ENCODE data around the gene MUC5AC.
"Not testable (repeated sequence)": the region's sequence is repeated elsewhere in the genome, so short reads cannot be mapped to it uniquely, and the experiment has no call there.

The MUC5AC gene

DNA sequence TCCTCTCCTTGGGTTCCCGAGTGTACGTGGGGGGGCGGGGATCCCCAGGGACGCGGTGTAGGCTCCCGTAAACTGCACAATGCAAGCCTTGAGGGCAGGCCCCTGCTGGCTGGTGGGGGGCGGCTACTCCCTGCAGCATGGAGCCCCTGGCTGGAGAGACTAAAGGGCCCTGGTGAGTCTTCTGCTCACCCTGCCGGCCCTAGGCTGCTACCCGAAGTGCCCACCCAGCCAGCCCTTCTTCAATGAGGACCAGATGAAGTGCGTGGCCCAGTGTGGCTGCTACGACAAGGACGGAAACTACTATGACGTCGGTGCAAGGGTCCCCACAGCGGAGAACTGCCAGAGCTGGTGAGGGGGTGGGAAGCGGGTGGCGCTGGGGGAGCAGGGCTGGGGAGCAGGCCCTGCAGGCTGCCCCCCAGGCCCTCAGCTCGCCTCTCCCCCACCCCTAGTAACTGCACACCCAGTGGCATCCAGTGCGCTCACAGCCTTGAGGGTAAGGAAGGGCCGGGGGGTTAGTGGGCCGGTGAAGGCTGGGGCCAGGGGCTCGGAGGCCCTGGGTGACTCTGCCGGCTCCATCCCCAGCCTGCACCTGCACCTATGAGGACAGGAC is 81.9 kb downstream of the MUC5AC start:
- DNase-seq, result no peak

DNA sequence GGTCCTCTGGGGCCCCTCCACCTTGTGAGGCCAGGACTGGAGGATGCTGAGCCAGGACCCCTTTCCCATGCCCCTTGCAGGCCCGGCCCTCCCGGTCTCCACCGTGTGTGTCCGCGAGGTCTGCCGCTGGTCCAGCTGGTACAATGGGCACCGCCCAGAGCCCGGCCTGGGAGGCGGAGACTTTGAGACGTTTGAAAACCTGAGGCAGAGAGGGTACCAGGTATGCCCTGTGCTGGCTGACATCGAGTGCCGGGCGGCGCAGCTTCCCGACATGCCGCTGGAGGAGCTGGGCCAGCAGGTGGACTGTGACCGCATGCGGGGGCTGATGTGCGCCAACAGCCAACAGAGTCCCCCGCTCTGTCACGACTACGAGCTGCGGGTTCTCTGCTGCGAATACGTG is 83.0 kb downstream of the MUC5AC start:
- DNase-seq, result no peak

DNA sequence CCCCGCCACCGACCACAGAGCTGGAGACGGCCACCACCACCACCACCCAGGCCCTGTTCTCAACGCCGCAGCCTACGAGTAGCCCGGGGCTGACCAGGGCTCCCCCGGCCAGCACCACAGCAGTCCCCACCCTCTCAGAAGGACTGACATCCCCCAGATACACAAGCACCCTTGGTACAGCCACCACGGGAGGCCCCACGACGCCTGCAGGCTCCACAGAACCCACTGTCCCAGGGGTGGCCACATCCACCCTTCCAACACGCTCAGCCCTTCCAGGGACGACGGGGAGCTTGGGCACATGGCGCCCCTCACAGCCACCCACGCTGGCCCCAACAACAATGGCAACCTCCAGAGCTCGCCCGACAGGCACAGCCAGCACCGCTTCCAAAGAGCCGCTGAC is 84.0 kb downstream of the MUC5AC start:
- DNase-seq, result no peak

DNA sequence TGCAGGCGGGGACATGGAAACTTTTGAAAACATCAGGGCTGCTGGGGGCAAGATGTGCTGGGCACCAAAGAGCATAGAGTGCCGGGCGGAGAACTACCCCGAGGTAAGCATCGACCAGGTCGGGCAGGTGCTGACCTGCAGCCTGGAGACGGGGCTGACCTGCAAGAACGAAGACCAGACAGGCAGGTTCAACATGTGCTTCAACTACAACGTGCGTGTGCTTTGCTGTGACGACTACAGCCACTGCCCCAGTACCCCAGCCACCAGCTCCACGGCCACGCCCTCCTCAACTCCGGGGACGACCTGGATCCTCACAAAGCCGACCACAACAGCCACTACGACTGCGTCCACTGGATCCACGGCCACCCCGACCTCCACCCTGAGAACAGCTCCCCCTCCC is 84.5 kb downstream of the MUC5AC start:
- DNase-seq, result no peak

DNA sequence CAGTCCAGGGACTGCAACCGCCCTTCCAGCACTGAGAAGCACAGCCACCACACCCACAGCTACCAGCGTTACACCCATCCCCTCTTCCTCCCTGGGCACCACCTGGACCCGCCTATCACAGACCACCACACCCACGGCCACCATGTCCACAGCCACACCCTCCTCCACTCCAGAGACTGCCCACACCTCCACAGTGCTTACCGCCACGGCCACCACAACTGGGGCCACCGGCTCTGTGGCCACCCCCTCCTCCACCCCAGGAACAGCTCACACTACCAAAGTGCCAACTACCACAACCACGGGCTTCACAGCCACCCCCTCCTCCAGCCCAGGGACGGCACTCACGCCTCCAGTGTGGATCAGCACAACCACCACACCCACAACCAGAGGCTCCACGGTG is 85.0 kb downstream of the MUC5AC start:
- not testable (repeated sequence) for DNase-seq

DNA sequence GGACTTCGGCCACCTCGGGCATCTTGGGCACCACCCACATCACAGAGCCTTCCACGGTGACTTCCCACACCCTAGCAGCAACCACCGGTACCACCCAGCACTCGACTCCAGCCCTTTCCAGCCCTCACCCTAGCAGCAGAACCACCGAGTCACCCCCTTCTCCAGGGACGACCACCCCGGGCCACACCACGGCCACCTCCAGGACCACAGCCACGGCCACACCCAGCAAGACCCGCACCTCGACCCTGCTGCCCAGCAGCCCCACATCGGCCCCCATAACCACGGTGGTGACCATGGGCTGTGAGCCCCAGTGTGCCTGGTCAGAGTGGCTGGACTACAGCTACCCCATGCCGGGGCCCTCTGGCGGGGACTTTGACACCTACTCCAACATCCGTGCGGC is 85.8 kb downstream of the MUC5AC start:
- not testable (repeated sequence) for DNase-seq

DNA sequence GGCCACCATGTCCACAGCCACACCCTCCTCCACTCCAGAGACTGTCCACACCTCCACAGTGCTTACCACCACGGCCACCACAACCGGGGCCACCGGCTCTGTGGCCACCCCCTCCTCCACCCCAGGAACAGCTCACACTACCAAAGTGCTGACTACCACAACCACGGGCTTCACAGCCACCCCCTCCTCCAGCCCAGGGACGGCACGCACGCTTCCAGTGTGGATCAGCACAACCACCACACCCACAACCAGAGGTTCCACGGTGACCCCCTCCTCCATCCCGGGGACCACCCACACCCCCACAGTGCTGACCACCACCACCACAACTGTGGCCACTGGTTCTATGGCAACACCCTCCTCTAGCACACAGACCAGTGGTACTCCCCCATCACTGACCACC is 86.8 kb downstream of the MUC5AC start:
- not testable (repeated sequence) for DNase-seq

DNA sequence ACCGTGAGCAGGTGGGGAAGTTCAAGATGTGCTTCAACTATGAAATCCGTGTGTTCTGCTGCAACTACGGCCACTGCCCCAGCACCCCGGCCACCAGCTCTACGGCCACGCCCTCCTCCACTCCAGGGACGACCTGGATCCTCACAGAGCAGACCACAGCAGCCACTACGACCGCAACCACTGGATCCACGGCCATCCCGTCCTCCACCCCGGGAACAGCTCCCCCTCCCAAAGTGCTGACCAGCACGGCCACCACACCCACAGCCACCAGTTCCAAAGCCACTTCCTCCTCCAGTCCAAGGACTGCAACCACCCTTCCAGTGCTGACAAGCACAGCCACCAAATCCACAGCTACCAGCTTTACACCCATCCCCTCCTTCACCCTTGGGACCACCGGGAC is 88.0 kb downstream of the MUC5AC start:
- DNase-seq, result not testable (repeated sequence)

DNA sequence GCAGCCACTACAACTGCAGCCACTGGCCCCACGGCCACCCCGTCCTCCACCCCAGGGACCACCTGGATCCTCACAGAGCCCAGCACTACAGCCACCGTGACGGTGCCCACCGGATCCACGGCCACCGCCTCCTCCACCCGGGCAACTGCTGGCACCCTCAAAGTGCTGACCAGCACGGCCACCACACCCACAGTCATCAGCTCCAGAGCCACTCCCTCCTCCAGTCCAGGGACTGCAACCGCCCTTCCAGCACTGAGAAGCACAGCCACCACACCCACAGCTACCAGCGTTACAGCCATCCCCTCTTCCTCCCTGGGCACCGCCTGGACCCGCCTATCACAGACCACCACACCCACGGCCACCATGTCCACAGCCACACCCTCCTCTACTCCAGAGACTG is 88.5 kb downstream of the MUC5AC start:
- DNase-seq, result not testable (repeated sequence)

DNA sequence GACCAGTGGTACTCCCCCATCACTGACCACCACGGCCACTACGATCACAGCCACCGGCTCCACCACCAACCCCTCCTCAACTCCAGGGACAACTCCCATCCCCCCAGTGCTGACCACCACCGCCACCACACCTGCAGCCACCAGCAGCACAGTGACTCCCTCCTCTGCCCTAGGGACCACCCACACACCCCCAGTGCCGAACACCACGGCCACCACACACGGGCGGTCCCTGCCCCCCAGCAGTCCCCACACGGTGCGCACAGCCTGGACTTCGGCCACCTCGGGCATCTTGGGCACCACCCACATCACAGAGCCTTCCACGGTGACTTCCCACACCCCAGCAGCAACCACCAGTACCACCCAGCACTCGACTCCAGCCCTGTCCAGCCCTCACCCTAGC is 89.3 kb downstream of the MUC5AC start:
- not testable (repeated sequence) for DNase-seq

DNA sequence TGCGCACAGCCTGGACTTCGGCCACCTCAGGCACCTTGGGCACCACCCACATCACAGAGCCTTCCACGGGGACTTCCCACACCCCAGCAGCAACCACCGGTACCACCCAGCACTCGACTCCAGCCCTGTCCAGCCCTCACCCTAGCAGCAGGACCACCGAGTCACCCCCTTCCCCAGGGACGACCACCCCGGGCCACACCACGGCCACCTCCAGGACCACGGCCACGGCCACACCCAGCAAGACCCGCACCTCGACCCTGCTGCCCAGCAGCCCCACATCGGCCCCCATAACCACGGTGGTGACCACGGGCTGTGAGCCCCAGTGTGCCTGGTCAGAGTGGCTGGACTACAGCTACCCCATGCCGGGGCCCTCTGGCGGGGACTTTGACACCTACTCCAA is 91.2 kb downstream of the MUC5AC start:
- DNase-seq, result not testable (repeated sequence)

DNA sequence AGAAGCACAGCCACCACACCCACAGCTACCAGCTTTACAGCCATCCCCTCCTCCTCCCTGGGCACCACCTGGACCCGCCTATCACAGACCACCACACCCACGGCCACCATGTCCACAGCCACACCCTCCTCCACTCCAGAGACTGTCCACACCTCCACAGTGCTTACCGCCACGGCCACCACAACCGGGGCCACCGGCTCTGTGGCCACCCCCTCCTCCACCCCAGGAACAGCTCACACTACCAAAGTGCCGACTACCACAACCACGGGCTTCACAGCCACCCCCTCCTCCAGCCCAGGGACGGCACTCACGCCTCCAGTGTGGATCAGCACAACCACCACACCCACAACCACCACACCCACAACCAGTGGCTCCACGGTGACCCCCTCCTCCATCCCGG is 92.7 kb downstream of the MUC5AC start:
- not testable (repeated sequence) for DNase-seq
